ENCODE data around the gene DMKN. TPM values are rescaled to one million over a fixed set of nuclear protein-coding genes. Genes with fewer than 3 reads are reported as not detected.

Gene DMKN
- total and polyA plus RNA-seq, 2 donors (not counting 3 experiments of a cell fraction or from before 2014, with no cell fraction given) = not detected

- no peak overlapping the region for H3K4me2 ChIP-seq (ENCODE audit: insufficient read depth, low read length)
- no peak overlapping the region for H3K4me3 ChIP-seq (replicated peaks in 1 of 3; ENCODE audit: insufficient read depth in 1 of 3, low read depth in 1 of 3, low read length in 3 of 3)
- TF ChIP-seq JUN (IDR thresholded peaks at IDR 0.05; ENCODE audit: borderline replicate concordance, insufficient read depth, insufficient read length, low read depth) (no peak), MYC (IDR thresholded peaks at IDR 0.05; ENCODE audit: low read depth, low read length) (no peak), CTCF (IDR thresholded peaks at IDR 0.05; ENCODE audit: extremely low read depth in 1 of 2, insufficient read depth in 1 of 2, low read depth in 1 of 2, low read length in 2 of 2) (no peak), MAX (IDR thresholded peaks at IDR 0.05; ENCODE audit: insufficient read depth, insufficient read length) (no peak), GATA2 (IDR thresholded peaks at IDR 0.05; ENCODE audit: insufficient read depth, insufficient read length, low read depth, low read length) (no peak), POLR2AphosphoS5 (IDR thresholded peaks at IDR 0.05; ENCODE audit: insufficient read depth, low read depth, low read length) (no peak), POLR2A (IDR thresholded peaks at IDR 0.05; ENCODE audit: low read depth, low read length) (no peak), EZH2 (IDR thresholded peaks at IDR 0.05; ENCODE audit: borderline replicate concordance, low read depth, low read length, severe bottlenecking) (no peak), FOS (IDR thresholded peaks at IDR 0.05; ENCODE audit: borderline replicate concordance, insufficient read depth, low read length) (no peak)
- H4K20me1 ChIP-seq (replicated peaks; ENCODE audit: control insufficient read depth, extremely low read depth, insufficient read depth, low read length) = no peaks in the 10 kb centered on the region
- H3K4me1 ChIP-seq (ENCODE audit: control insufficient read depth, extremely low read depth, insufficient read depth, low read length) = no peaks in the 10 kb centered on the region
- intact Hi-C loops (cut with micrococcal nuclease) (loop anchor here (1.0 kb wide), 3 partner anchors 82 to 421 kb away; no protein-coding TSS in a partner anchor), dilution Hi-C loops (cut with MboI; ENCODE audit: extremely low pct_ligation_motif_present, low sequenced_read_pairs) (no loop called here)
- CTCF ChIA-PET = interaction anchor here (0.6 to 4.0 kb wide), 24 partner anchors 9 to 422 kb away, joined by 3 to 28 read pairs (median 4); partner anchors contain the start of genes HAUS5 and SBSN
- BruUV-seq (replicated peaks) = no TSS peak
- H3K79me2 ChIP-seq (ENCODE audit: control insufficient read depth, insufficient read depth, low read length) = no peaks in the 10 kb centered on the region
- H3K27ac ChIP-seq (ENCODE audit: insufficient read depth, low read depth, low read length) = no peak overlapping the region
- no peak overlapping the region for H2AFZ ChIP-seq (ENCODE audit: low read depth, low read length)
- H3K9me3 ChIP-seq (replicated peaks; ENCODE audit: control insufficient read depth, insufficient read depth, low read length) = no peaks in the 10 kb centered on the region
- no peaks in the 10 kb centered on the region for H3K36me3 ChIP-seq (ENCODE audit: control insufficient read depth in 2 of 2, extremely low read depth in 1 of 2, insufficient read depth in 2 of 2, low read length in 2 of 2)
- H3K9ac ChIP-seq (replicated peaks; ENCODE audit: extremely low read depth, insufficient read depth, low read length) = no peak overlapping the region
- no peak for FAIRE-seq
- DNase-seq (ENCODE audit: low read depth, low spot score) = no peak
- H3K9me1 ChIP-seq (replicated peaks; ENCODE audit: control insufficient read depth, extremely low read depth, insufficient read depth, low read length) = no peaks in the 10 kb centered on the region
- peaks cover 33 to 40% of the 10 kb centered on the region in 2 experiments for H3K27me3 ChIP-seq (ENCODE audit: control insufficient read depth in 2 of 2, insufficient read depth in 2 of 2, low read length in 2 of 2)
- POLR2A ChIA-PET = interaction anchor here (0.6 kb wide), 2 partner anchors 44 to 194 kb away, joined by 3 to 4 read pairs; partner anchors contain the start of gene ZBTB32
These were observed 2.9 kb downstream of the DMKN start for GRCh38 chr19:35510626-35510964.

Data from endothelial cell of umbilical vein (primary cell).